GM18907 (cell line): ENCODE results near the gene PKD1.

Source experiments
- ATAC-seq: cut with Tn5 transposase; IDR thresholded peaks from one replicate; pipeline ENCODE4 v1.9.1; 2021; ENCODE audit warnings: mild to moderate bottlenecking, moderate library complexity; ENCODE audit not compliant: unreplicated experiment

Gene PKD1

DNA sequence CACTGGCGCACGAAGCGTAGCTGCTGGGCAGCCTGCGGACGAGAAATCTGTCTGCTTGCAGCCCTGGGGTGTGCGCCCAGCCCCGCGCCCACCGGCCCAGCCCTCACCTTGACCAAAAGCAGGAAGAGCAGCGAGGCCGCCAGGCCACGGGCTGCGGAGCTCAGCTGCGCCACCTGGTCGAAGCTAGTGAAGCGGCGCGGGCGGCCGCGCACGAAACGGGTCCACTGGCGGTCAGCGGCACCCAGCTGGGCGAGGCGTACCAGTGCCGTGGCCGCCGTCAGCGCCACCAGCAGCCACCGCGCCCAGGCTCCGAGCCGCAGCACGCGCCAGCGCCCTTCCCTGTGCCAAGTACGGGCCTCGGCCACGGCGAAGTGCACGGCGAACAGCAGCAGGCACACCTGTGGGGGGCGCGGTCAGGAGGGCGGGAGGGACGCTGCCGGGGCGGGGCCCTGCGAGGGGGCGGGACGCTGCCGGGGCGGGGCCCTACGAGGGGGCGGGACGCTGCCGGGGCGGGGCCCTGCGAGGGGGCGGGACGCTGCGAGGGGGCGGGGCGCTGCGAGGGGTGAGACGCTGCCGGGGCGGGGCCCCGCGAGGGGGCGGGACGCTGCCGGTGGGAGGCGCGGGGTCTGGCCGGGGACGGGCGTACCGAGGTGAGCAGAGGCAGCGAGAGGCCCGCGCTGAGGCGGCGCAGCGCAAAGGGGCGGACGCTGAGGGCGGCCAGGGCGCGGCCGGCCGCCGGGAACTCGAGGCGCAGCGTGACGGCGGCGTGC lies 44.7 kb downstream of the PKD1 start:
- no peak for ATAC-seq

GRCh38 chr16:2090481-2090776 lies 45.3 kb downstream of the PKD1 start:
- no peak for ATAC-seq

- ATAC-seq = no peak
Observed at GRCh38 chr16:2089706-2090480, 45.8 kb downstream of the PKD1 start.

- no peak for ATAC-seq
Observed at GRCh38 chr16:2088759-2089358, 46.8 kb downstream of the PKD1 start.

DNA sequence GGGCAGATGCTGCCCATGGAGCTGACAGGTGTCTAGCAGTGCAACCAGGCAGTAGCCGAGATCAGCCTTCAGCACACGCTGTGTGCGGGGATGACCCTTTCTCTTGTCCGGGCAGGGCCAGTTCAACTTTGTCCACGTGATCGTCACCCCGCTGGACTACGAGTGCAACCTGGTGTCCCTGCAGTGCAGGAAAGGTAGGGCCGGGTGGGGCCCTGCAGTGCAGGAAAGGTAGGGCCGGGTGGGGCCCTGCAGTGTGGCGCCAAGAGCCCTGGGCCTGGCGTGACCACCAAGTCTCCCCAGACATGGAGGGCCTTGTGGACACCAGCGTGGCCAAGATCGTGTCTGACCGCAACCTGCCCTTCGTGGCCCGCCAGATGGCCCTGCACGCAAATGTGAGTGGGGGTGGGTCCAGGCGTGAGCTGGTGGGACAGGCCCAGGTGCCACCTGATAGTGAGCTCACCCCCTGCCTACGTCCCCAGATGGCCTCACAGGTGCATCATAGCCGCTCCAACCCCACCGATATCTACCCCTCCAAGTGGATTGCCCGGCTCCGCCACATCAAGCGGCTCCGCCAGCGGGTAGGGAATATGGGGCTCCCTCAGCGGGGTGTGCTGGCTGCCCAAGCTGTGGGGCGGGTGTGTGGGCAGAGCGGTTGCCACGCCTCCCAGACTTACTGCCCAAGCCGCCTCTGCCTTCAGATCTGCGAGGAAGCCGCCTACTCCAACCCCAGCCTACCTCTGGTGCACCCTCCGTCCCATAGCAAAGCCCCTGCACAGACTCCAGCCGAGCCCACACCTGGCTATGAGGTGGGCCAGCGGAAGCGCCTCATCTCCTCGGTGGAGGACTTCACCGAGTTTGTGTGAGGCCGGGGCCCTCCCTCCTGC lies 47.7 kb downstream of the PKD1 start:
- no peak for ATAC-seq

DNA sequence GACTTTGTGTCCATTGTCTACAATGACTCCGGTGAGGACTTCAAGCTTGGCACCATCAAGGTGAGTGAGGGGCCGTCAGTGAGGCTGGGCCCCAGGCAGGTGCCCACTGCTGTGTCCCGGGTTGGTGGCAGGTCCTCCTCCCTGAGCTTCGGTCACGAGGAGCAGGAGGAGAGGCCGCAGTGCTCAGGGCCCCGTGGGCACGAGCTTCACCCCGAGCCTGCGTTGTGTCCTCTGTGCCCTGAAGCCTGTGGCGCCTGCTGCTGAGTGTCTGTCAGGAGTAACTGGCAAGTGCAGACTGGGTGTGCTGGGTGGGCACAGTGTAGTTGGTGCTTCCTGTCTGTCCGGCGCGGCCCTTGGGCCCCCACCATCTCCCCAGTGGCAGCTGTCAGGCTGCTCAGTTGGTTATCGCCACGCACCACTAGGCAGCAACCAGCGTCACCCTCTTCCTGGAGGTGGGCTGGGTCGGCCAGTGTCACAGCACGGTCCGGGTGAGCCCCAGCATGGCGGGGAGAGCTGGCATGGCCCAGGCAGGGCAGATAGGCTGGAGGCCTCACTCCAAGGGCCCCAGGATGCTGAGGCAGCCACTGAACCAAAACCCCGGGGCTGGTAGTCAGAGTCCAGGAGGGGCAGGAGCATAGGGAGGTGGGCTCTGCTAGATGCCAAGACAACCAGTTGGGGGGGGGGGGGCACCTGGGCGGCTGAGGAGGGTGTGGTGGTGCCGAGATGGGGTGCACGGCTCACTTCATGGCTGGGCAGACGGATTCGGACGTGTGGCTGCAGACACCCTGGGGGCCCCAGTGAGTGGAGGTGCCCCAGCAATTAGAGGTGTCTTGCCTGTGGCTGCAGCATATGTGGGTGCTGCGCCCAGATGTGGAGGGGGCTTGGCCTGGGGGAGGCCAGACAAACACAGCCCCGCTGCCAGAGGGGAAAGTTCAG lies 48.6 kb downstream of the PKD1 start:
- no peak for ATAC-seq

DNA sequence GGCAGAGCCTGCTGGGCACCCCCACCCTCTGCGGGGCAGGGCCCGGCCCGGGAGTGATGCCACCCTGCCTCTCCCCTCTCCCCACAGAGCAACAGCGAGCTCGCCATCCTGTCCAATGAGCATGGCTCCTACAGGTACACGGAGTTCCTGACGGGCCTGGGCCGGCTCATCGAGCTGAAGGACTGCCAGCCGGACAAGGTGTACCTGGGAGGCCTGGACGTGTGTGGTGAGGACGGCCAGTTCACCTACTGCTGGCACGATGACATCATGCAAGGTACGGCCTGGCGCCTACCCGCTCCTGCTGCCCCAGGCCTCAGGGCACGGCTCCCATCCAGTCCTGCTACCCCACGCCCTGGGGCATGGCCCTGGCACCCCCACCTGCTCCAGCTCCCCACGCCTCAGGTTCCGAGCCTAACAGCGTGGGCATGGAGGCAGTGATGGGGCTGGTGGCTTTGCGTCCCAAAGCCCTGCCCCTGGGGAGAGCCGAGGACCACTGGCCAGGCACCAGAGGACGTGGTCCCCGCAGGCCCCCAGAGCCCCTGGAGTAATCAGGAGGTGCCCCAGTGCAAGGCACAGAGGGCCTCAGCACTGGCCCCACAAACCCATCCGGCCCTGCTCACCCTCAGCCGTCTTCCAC lies 49.5 kb downstream of the PKD1 start:
- no peak for ATAC-seq

- no peak for ATAC-seq
Observed at GRCh38 chr16:2085669-2086068, 50.0 kb downstream of the PKD1 start.

GRCh38 chr16:2084895-2085625 lies 50.6 kb downstream of the PKD1 start:
- ATAC-seq = no peak

DNA sequence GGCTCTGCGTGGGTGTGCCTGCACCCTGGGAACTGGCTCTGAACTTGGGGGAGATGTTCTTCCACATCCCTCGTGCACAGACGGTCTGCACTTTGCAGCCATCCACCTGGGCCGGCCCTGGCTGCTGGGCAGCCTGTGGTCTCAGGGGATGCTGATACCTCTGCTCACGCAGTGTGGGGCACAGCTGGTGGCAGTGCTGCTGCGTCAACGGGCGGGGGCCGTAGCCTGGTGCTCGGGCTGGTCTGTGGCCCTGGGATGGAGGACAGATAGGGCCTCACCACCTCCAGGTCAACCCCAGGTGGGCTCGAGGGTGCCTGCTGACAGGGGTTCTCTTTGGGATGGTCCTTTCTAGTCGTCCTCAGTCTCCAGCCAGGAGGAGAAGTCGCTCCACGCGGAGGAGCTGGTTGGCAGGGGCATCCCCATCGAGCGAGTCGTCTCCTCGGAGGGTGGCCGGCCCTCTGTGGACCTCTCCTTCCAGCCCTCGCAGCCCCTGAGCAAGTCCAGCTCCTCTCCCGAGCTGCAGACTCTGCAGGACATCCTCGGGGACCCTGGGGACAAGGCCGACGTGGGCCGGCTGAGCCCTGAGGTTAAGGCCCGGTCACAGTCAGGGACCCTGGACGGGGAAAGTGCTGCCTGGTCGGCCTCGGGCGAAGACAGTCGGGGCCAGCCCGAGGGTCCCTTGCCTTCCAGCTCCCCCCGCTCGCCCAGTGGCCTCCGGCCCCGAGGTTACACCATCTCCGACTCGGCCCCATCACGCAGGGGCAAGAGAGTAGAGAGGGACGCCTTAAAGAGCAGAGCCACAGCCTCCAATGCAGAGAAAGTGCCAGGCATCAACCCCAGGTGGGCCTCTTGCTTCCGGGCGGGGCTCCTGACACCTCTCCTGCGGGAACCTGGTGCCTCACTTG lies 51.6 kb downstream of the PKD1 start:
- no peak for ATAC-seq

- ATAC-seq = no peak
Observed at GRCh38 chr16:2083409-2083808, 52.3 kb downstream of the PKD1 start.

DNA sequence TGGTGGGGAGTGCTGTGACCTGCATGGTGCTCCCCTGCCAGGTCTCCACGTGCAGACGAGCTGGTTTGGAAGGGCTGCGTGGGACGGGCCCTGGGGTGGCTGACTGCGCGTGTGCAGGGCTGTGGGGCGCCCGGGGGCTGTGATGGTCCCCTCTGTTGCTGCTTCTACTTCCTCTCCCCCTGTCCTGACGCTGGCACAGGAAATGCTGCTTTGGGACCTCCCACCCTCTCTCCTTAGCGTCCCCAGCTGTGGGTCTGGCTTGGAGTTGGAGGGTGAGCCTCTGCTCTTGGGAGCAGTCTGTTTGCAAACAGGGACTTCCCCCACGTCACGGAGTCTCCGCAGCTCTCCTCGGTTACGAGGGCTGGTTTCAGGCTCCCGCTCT lies 52.7 kb downstream of the PKD1 start:
- ATAC-seq = no peak

DNA sequence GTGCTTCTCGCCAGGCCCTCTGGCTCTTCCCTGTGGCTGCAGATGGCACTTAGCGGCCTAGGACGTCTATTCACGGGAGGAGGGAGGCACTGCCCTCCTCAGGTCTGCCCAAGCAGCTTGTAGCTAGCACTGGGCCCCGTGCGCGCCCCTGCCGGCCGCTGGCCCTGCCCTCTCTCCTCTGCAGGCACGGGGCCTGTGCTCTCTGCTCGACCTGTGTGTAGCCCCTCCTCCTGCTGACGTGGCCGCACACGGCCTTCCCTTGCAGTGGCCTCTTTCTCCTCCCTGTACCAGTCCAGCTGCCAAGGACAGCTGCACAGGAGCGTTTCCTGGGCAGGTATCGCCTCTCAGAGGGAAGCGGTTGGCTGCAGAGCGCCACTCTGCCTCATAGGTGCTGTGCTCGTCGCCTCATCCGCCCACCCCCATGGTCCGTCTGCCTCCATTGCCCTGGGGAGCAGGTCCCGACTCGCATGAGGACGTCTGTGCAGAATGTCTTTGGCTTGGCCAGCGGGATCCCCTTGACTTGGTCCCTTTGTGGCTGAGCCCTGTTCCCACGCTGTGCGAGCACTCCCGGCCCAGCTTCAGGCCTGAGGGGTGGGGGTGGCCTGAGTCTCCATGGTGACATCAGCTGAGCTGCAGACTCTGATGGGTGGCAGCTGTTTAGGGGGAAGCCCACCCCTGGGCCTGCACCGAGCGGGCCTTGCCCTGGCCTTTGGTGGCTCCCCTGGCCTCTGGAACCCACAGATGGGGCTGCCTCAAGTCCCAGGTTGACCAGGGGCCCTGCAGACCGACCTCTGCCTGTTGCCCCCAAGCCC lies 53.3 kb downstream of the PKD1 start:
- ATAC-seq = no peak

DNA sequence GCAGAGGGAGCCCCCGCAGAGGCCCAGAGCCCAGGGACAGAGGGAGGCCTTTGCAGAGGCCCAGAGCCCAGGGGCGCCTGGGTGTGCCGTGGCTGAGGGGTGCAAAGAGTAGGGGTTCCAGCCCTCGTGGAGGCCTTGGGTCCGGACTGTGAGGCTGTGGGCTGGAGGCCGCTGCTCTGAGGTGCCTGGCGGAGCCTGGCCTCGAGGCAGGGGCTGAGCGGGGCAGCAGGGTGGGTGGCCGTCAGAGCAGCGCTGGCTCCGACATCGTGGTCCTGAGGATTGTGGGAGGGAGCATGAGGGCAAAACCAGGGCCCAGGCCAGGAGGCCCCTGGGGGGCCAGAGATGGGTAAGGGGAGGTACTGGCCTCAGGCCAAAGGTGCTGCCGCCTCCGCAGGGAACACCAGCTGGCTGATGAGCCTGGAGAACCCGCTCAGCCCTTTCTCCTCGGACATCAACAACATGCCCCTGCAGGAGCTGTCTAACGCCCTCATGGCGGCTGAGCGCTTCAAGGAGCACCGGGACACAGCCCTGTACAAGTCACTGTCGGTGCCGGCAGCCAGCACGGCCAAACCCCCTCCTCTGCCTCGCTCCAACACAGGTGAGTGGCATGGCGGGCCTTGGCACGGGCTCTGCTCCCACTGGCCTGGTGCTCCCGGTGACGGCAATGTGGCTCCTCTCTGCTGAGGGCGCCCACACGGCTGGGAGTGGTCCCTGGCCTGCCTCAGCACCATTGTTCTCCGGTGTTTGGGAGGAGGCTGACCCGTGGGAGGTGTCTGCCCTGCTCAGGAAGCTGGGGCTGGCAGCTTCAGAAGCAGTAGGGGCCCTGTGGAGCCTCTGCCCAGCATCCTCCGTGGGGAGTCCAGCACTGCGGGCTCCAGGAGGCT lies 54.3 kb downstream of the PKD1 start:
- no peak for ATAC-seq

- ATAC-seq = no peak
Observed at GRCh38 chr16:2079991-2080390, 55.7 kb downstream of the PKD1 start.

GRCh38 chr16:2079311-2079800 lies 56.3 kb downstream of the PKD1 start:
- ATAC-seq = no peak
